Aorta (tissue), 5 donors: Measurements from ENCODE around the gene VPS16. TPM values are rescaled to one million over a fixed set of nuclear protein-coding genes. Genes with fewer than 3 reads are reported as not detected.

Source experiments
- ATAC-seq: fragments of 200-7000 bp; cut with Tn5 transposase; one replicate; pipeline ENCODE4 v1.9.1; 2022; ENCODE audit warnings: moderate library complexity; ENCODE audit not compliant: low FRiP score
- DNase-seq, 2 donors: peaks; one replicate each; pipeline ENCODE4 v3.0.0-alpha.2; 2020
- H3K27ac ChIP-seq, 2 donors: one replicate each; pipeline ENCODE4 v1.5.1; 2013; ENCODE audit warnings: low read length in 2 of 2, mild to moderate bottlenecking in 2 of 2, moderate library complexity in 2 of 2, control low read depth in 1 of 2, inconsistent platforms in 1 of 2, low read depth in 1 of 2
- H3K27me3 ChIP-seq, 2 donors: one replicate each; pipeline ENCODE4 v1.6.1; 2013; ENCODE audit warnings: control low read depth in 1 of 2, low read length in 1 of 2, mild to moderate bottlenecking in 1 of 2, moderate library complexity in 1 of 2; ENCODE audit not compliant: insufficient read depth in 2 of 2, control insufficient read depth in 1 of 2
- H3K36me3 ChIP-seq, 2 donors: one replicate each; pipeline ENCODE4 v1.6.1; 2013; ENCODE audit warnings: control low read depth in 1 of 2, low read length in 1 of 2, mild to moderate bottlenecking in 1 of 2; ENCODE audit not compliant: insufficient read depth in 2 of 2, control insufficient read depth in 1 of 2
- H3K4me1 ChIP-seq, 2 donors: one replicate each; pipeline ENCODE4 v1.6.1; 2013; ENCODE audit warnings: low read length in 2 of 2, control low read depth in 1 of 2, mild to moderate bottlenecking in 1 of 2, moderate library complexity in 1 of 2; ENCODE audit not compliant: insufficient read depth in 2 of 2, control insufficient read depth in 1 of 2
- H3K4me3 ChIP-seq, 2 donors: one replicate each; pipeline ENCODE4 v1.5.1; 2013; ENCODE audit warnings: low read length in 2 of 2, control low read depth in 1 of 2, mild to moderate bottlenecking in 1 of 2
- H3K9me3 ChIP-seq: one replicate; pipeline ENCODE4 v1.6.1; 2013; ENCODE audit warnings: mild to moderate bottlenecking, low read length; ENCODE audit not compliant: control insufficient read depth
- WGBS, 2 donors: extraction: QIAGEN DNeasy Blood & Tissue Kit; methylation state at CpG; one replicate each; pipeline ENCODE4 v1.1.7; 2013; 5-methylcytosine and 5-hydroxymethylcytosine counted together
- intact Hi-C, 2 donors: fragments of 100-400 bp; cut with DNase I; formaldehyde crosslinking; loops; one replicate each; pipeline versions ENCODE4 v1.14.2 to v1.15.0; 2022
- long read RNA-seq, 2 donors: library from polyadenylated mRNA; unstranded; transcript quantifications; one replicate each; pipeline ENCODE4 v2.0.0, GENCODE V29; 2020 to 2021
- polyA plus RNA-seq, 2 donors: library from polyadenylated mRNA; stranded (reverse); fragments of 200-250 nt; gene quantifications; one replicate each; pipeline ENCODE4 v1.2.3, GENCODE V29; 2013
- total RNA-seq, 2 donors: library from RNA; stranded (reverse); fragmentation: NEBNext Ultra II Directional; extraction: Animal tissue kit (Norgen Biotek cat#: 25700); gene quantifications; one replicate each; pipeline ENCODE4 v1.2.1, GENCODE V29; 2021
- donor health status: healthy with polysubstance abuse.
- donor health status: Bipolar disorder and iron deficiency.
- donor health status: DM: no; HTN: no; CAD: no.
- donor health status: DM: no; HTN: no; CAD: no.
- donor health status: DM: yes; HTN: yes; CAD: no.

VPS16 gene
- total RNA-seq (10 to 100 TPM; 29.5 to 51.2 TPM), polyA plus RNA-seq (100 to 1,000 TPM in 1 of 2 donors, 1 to 10 TPM in 1; 9.1 to 102 TPM)
- long read RNA-seq, donor 1, transcript VPS16-202 (24 exons, 2,750 nt), result major isoform, 126 of 193 reads
- long read RNA-seq, donor 1, partial matches to known transcripts, result 25 of 193 reads
- long read RNA-seq, donor 1, other reads (novel, unspliced or antisense), result 40 of 193 reads
- long read RNA-seq, donor 2, transcript VPS16-202 (24 exons, 2,750 nt), result major isoform, 18 of 40 reads
- long read RNA-seq, donor 2, partial matches to known transcripts, result 4 of 40 reads
- long read RNA-seq, donor 2, other reads (novel, unspliced or antisense), result 18 of 40 reads

- no peaks in the 10 kb centered on the region for H3K27me3 ChIP-seq
- no peaks in the 10 kb centered on the region for H3K9me3 ChIP-seq
- H3K36me3 ChIP-seq, result no peaks in the 10 kb centered on the region
- H3K27ac ChIP-seq, result peak within 1 kb of the TSS in 1 of 2 donors; percentile 92
- intact Hi-C loops, result no loop called here
- H3K4me1 ChIP-seq, result no peaks in the 10 kb centered on the region
- WGBS, 2 donors, result 2 to 3% methylated on average over 70 to 98 of the region's 98 CpGs
- DNase-seq (peak; percentile 94 to 97), ATAC-seq (peak; percentile 98)
- H3K4me3 ChIP-seq, result peak within 1 kb of the TSS; percentile 84 to 97
Observed at GRCh38 chr20:2840138-2840966, at the start of gene VPS16, which contains the start of gene PCED1A. TSS of gene VPS16 (plus strand) at chr20:2840745. CDS start at chr20:2840775, 30 bp downstream. TSS of gene PCED1A (minus strand) at chr20:2840655. CDS start at chr20:2839912, 743 bp downstream.

GRCh38 chr20:2793471-2793870, 47.1 kb upstream of the VPS16 start:
- Histone ChIP-seq H3K4me3 (no peak overlapping the region), H3K27ac (no peak overlapping the region), H3K36me3 (no peaks in the 10 kb centered on the region), H3K9me3 (no peaks in the 10 kb centered on the region), H3K27me3 (no peaks in the 10 kb centered on the region), H3K4me1 (no peaks in the 10 kb centered on the region)
- 92 to 93% methylated on average over 6 of the region's 6 CpGs for whole genome bisulfite sequencing, 2 donors
- intact Hi-C loops, result no loop called here
- no peak for ATAC-seq
- no peak for DNase-seq

- H3K27ac ChIP-seq, result no peak overlapping the region
- H3K36me3 ChIP-seq, result no peaks in the 10 kb centered on the region
- no peaks in the 10 kb centered on the region for H3K4me1 ChIP-seq
- DNase-seq (no peak), ATAC-seq (no peak)
- H3K9me3 ChIP-seq, result no peaks in the 10 kb centered on the region
- 89 to 91% methylated on average over 23 of the region's 23 CpGs for WGBS, 2 donors
- intact Hi-C loops, result no loop called here
- H3K4me3 ChIP-seq, result no peak overlapping the region
- no peaks in the 10 kb centered on the region for H3K27me3 ChIP-seq
Observed at GRCh38 chr20:2794202-2794748, 46.3 kb upstream of the VPS16 start.

- Histone ChIP-seq H3K36me3 (no peaks in the 10 kb centered on the region), H3K4me1 (no peaks in the 10 kb centered on the region), H3K9me3 (no peaks in the 10 kb centered on the region), H3K27me3 (no peaks in the 10 kb centered on the region), H3K4me3 (no peak overlapping the region), H3K27ac (no peak overlapping the region)
- 84 to 85% methylated on average over 11 of the region's 11 CpGs for WGBS, 2 donors
- intact Hi-C loops, result no loop called here
- no peak for ATAC-seq
- no peak for DNase-seq
Observed at GRCh38 chr20:2794866-2795447, 45.6 kb upstream of the VPS16 start.

- Histone ChIP-seq H3K27me3 (no peaks in the 10 kb centered on the region), H3K36me3 (no peaks in the 10 kb centered on the region), H3K4me3 (no peak overlapping the region), H3K9me3 (no peaks in the 10 kb centered on the region), H3K27ac (no peak overlapping the region), H3K4me1 (no peaks in the 10 kb centered on the region)
- WGBS, 2 donors, result 92 to 94% methylated on average over 24 of the region's 24 CpGs
- intact Hi-C loops, result no loop called here
- ATAC-seq (no peak), DNase-seq (no peak)
Observed at GRCh38 chr20:2795451-2795850, 45.1 kb upstream of the VPS16 start.

- Histone ChIP-seq H3K4me1 (no peaks in the 10 kb centered on the region), H3K36me3 (no peaks in the 10 kb centered on the region), H3K27ac (no peak overlapping the region), H3K4me3 (no peak overlapping the region), H3K9me3 (no peaks in the 10 kb centered on the region), H3K27me3 (no peaks in the 10 kb centered on the region)
- intact Hi-C loops, result no loop called here
- WGBS, 2 donors, result 95% methylated on average over 20 of the region's 20 CpGs
- DNase-seq, result no peak
- ATAC-seq, result no peak
Observed at GRCh38 chr20:2796011-2796660, 44.4 kb upstream of the VPS16 start.

- intact Hi-C loops, result no loop called here
Observed at GRCh38 chr20:2797136-2797983, 43.2 kb upstream of the VPS16 start.

More at GRCh38 chr20:2797136-2797983, 43.2 kb upstream of the VPS16 start:
- Histone ChIP-seq H3K36me3 (no peaks in the 10 kb centered on the region), H3K27ac (no peak overlapping the region), H3K4me3 (no peak overlapping the region), H3K27me3 (no peaks in the 10 kb centered on the region), H3K9me3 (no peaks in the 10 kb centered on the region), H3K4me1 (no peaks in the 10 kb centered on the region)
- ATAC-seq (no peak), DNase-seq (no peak)
- WGBS, 2 donors, result 88 to 89% methylated on average over 16 of the region's 16 CpGs
